HG03565 (cell line): ENCODE data around the gene SLC24A3.

ENCODE experiments used
- ATAC-seq: cut with Tn5 transposase; IDR thresholded peaks from one replicate; pipeline ENCODE4 v1.9.1; 2021; ENCODE audit warnings: mild to moderate bottlenecking, moderate library complexity; ENCODE audit not compliant: unreplicated experiment

Gene SLC24A3

DNA sequence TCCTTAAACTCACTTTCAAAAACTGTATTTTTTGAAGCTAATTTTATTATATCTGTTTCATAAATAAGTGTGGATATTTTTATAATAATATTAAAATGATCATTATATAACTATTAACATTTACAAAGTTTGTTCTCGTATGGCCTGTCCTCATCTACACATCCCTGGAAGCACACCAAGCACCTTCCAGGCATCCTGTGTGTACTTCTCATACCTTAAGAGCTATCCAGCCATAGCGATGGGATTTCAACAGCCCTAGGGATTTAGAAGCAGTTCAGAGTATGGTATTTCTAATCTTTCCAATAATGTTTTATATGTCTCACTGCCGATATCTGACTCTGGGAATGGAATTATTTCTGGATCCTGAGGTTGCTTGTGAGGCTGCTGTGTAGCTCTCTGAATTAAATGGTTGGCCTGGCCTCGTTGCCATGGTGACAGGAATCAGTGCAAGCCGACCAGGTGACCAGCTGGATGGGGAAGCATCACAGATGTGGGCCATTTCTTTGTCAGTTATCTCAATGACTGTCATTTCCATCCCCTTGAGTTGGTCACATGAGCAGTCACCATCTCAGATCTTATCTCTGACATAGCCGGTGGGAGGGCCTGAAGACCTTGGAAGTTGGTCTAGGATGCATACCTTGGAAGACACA is 280.4 kb downstream of the SLC24A3 start:
- ATAC-seq = no peak

DNA sequence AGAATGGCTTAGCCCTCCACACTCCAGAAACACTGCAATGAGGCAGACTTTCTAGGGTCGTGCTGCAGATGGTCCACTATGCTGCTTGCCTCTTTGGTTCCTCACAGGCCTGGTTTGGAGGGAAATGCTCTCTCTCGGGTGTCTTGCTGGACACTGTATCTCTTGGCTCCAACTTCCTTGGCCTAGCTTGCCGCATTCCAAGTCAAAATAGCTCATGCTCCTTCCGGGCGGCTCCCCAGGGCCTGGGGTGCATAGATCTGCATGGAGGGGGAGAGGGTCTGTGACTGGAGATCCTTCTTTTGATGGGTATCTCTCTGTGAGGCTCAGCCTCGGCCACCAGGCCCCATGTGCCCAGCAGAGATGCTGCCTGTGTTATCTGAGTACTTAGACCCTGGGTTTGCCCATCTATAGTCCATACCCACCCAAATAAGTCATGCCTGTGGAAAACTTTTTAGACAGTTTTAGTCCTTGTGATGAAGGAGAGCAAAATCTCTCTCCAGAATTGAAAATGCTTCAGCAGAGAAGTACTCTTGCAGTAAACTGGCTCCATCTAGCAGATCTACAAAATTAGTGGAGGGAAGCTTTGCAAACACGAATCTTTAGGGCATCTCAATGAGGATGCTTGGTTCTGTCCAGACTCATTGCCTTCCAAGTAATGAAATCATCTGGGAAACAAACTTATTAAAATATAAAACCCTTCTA is 281.5 kb downstream of the SLC24A3 start:
- ATAC-seq = no peak

DNA sequence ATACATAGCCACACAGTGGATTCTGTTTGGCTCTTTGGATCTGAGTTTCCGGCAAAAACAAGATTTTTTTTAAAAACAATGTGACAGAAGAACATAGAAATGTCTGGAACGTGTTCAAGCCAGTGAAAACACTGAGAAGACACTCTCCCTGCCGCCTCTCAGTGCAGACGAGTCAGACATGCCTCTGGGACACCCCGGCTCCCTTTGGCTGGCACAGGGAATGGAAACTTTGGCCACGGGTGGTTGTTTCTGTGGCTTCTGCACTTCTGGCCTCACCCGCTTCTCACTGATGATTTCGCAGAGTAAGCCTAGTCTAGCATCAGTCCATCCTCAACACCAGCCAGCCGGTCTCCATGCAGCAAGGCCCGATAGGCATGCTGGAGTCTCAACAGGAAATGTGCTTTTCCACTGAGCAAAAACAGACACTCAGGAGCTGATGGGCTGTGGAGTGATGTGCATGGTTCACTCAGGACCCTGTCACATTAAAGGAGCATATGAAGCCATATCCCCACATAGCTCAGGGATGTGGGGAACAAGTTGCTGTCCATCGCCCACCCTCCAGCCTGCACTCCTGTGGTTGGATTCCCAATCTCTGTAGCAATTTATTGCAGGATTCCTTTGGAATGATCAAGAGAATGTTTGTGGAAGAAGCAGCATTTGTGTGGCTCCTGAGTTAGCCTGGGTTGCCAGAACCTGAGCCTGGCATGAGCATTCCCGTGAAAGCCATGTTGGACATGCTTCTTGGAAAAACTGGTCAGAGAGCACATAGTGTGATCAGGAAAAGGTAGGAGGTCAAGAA is 283.7 kb downstream of the SLC24A3 start:
- no peak for ATAC-seq

DNA sequence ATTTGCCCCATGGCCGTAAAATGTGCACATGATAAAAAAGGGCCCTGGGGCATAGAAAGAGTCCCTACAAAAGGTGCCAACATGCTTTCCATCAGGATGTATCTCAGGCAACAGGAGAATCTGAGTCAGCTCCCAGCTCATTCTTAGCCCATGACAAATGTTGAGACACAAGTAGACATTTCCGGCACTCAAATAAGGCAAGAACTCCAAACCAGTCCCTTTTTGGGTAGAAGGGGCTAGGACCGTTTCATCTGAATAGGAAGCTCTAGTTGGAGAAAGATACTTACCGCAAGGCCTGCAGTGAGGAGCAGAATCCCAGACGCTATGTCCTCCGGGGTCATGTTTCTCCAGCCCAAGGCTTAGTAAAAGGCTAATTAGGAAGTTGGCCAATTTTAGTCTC is 284.6 kb downstream of the SLC24A3 start:
- ATAC-seq = no peak

DNA sequence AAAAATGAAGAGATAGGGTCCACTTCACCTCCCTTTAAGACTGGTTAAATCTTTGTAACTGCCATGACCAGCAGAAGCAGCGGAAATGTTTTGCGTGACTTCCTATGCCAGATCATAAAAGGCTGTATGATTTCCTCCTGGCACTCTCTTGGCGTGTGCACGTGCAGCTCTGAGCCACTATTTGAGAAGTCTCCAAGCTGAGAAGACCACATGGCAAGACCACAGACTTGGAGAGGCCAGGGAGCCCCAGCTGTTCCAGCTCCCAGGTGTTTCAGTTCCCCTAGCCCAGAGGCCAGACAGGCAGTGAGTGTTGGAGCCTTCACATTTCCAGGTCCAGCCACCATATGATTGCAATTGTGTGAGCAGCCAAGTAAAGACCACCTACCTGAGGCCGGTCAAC is 286.3 kb downstream of the SLC24A3 start:
- ATAC-seq = no peak

DNA sequence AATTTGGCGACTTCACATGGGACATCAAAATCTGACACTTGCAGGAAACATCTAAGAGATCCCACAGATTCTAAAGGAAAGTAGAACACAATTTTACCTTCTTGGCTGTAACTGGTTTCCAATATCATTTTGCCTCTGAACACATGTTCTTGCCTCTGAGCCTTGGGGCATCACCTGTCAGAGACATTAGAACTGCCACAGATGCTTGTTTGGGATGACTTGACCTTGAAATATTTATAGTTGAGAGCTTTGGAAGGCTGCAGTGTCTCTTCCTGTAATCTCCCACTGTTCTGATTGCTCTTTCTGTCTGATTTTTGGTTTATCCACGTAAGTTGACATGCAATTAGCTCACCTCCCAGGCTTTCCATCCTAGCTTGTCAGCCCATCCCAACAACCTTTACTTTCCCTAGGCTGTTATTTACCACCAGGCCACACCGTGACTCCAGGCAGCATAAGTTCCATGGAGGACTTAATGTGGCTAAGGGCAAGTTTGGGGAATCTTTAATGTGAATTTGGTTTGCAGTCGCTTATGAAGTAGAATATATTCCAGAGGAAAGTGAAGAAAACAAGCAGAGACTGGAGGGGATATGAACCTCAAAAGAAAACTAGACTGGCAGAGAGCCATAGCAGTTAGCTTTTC is 289.2 kb downstream of the SLC24A3 start:
- no peak for ATAC-seq

DNA sequence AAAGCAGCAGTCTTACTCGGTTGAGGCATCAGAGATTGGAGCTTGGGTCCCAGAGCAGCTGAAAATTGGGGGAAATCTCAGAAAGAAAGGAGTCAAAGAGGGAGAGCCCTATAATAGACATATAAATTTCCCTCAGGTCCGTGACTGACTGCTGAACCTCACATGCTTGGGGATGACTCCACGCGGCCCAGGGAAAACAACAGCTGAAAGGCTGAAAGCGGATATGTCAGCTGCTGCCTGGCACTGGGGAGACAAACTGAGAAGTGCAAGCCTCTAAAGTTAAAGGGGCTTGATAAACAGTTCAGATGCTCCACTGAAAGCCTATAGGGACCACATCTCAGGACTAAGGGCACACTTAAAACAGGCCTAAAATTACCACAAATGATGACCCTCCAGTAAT is 289.7 kb downstream of the SLC24A3 start:
- no peak for ATAC-seq

DNA sequence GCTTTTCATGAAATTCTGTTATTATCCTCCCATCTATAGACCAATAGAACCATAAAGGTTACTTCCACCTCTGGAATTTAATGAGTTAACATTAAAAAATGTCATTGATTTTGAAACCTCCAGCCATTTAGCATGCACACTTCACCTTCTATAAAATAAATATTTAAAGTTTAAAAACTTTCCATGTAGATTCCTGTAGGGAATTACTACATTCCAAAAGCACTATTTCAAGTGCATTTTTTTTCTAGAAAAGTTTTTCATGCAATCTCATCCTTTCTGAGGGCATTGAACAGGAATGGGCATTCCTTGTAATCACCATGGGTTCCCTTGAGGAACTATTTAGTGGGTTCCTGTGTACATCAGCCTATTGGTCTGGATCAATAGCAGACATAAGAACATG is 291.8 kb downstream of the SLC24A3 start:
- no peak for ATAC-seq

DNA sequence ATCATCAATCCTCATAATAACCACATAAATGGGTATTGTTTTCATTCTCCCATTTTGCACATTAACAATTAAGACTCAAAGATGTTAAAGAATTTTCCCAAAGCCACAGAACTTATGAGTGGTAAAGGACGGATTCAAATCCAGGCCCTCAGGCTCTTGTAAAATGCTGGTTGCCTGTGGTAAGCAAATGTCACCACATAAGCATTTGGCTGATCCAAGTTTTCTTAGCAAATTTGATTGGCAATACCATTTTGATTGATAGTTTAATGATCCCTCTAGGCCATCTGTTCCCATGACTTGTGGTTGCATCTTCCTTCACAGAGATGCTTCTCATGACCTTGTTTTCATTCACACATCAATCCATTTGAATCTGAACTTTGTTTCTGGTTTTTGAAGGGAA is 293.6 kb downstream of the SLC24A3 start:
- ATAC-seq = no peak

DNA sequence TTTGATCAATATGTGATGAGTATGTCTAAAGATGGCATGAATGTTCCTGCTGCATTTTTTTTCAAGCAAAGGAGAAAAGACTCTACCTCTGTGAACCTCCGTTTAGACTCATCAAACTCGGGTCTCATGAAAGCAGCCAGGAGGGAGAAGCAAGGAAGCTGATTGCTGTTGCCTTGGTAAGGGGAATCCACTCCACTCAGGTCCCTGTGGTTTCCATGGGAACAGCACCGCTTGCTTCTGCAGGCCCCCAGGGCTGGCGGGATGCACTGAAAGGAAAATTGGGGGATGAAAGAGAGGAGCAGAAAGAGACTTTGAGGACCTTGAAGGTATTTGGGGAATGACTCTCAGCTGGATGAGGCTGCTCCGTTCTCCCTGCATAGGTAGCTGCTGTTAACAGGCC is 296.0 kb downstream of the SLC24A3 start:
- no peak for ATAC-seq

DNA sequence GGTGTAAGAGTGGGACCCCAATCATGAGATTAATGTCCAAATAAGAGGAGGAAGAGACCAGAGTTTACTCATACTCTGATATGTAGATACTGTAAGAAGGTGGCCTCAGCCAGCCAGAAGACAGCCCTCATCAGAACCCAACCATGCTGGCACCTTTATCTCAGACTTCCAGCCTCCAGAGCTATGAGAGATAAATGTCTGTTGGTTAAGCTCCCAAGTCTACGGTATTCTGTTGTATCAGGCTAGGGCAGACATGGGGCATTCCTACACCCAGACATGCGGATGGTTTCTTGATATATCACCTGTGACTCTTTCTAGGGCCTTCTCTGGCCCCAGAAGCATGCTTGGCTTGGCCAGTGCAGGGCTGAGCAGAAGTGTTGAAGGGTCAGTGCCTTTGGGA is 298.2 kb downstream of the SLC24A3 start:
- ATAC-seq = no peak

DNA sequence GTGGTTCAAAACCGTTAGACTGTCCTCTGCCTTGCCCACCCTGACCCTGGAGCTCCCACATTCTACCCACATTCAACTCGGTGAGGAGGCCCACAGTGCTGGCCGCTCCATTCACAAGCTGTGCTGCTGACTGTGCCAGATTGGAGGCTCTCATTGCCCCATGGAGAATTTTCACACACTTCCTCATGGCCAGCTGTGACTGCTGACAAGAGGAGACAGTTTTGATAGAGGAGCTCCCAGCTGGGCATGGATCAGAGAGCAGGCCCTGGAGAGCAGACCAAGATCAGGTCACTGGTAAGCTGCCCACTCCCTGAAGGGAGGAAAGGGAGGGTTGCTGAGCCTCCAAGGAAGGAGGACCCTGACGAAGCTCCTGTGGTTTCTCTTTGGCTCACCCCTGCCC is 299.5 kb downstream of the SLC24A3 start:
- ATAC-seq = no peak

DNA sequence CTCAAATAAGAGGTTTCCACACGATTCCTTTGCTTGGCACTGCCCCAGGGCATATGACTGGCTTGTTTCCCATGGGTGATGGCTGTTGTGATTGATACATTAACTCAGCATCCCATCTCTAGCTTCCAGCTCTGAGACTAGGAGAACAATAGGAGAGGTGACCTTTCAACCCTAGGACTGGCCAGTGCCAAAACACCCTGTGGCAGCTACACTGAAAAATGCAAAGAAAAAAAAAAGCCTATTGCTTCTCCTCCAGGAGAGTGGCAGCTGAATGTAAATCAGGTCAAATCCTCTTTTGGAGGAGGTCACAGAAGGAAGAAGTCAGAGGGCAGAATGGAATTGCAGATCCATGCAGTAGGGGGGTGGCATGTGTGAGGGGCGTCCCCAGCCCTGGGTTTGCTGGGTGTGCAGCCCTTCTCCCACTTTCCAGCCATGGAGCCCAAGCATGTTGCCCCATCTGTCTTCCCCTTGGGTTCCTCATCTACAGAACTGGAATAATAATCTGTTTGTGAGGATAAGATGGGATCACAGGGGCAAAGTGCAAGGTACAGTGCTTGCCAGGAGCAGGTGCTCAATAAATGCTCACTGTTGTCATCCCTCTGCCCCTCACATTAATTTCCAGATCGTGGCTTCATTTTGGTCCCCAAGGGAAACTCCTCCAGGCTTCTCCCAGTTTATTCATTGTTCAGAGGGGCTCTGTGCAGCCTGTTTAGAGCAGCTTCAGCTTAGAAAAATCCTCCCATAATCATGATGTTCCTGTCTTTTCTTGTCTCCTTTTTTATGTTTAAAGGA is 300.6 kb downstream of the SLC24A3 start:
- ATAC-seq = no peak

DNA sequence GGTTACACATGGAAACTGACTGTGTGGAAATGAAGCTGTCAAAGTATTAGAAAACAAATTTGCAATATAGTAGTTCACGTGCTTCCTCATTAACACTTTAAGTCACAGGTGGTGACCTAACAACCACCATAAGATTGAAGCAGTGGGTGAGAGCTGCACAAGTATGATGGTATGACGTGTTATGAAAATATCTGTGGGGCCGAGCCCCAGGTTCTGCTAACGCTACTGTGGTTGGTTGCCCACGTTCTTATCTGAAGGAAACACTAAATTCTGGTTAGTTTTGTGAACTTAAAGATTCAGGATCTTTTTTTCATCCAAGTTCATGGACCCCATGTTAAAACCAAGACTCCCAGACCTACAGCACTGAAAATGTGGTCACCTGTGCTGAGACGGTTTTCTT is 302.6 kb downstream of the SLC24A3 start:
- ATAC-seq = no peak

DNA sequence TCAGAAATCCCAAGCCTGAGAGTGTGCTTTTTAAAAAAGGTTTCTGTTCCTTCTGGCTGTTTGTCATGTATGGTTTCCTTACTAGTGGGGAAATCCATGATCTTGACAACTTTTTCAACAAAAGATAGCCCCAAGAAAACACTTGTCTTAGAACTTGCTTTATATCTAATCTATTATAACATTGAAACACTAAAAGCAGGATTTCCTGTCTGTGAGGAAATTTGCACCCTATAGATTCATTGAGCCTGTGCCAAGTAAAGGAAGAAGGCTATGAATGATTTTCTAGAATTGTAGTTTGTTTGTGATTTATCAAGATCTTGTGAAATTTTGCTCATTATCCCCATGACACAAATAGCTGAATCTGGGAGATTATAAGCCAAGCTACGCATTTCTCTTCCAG is 307.0 kb downstream of the SLC24A3 start:
- no peak for ATAC-seq

DNA sequence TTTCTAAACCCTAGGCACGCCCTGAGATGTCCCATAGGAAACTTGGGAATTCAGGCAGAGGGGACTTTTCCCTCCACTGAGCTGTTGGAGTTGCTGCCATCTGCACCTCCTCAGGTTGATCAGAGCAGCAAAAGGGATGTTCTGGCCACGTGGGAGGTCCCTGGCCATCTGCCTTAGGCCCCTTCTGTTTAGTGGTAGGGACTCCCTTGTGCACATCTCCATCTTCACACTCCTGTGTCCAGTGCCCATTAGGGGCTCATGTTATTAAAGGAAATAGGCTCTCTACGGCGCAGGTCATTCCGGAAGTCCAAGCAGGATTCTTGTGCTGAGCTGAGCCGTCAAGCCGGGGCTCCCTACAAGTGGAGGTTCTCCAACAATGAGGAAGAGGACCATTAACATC is 307.8 kb downstream of the SLC24A3 start:
- no peak for ATAC-seq

DNA sequence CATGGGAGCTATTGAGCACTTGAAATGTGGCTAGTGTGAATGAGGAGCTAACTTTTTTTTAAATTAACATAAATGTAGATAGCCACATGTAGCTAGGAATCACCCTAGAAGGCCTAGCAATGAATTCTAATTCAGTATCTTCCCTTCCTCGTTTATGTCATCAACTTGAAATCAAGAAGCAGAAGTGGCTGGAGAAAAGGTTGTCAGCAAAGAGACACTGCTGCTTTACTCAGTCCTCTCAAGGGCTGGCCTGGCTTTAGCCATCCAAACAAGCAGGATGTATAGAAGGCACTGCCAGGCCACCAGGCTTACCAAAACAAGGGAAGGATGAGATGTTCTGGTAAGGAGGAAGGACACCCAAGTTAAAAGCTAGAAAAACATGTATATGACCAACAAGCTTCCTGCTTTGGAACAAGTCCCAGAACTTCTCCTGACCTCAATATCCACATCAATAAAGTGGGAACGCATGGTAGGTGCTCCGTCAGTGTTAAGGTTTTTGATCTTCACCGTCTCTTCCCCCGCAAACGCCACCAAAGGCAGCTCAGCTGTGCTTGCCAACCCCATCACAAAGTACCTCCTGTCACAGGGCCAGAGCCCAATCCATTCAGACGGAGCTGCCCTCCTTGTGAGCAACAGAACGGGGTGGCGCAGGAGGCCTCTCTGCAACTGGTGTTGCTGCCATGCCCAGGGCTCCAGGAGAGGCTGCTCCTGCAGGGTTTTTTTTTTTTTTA is 309.8 kb downstream of the SLC24A3 start:
- no peak for ATAC-seq

DNA sequence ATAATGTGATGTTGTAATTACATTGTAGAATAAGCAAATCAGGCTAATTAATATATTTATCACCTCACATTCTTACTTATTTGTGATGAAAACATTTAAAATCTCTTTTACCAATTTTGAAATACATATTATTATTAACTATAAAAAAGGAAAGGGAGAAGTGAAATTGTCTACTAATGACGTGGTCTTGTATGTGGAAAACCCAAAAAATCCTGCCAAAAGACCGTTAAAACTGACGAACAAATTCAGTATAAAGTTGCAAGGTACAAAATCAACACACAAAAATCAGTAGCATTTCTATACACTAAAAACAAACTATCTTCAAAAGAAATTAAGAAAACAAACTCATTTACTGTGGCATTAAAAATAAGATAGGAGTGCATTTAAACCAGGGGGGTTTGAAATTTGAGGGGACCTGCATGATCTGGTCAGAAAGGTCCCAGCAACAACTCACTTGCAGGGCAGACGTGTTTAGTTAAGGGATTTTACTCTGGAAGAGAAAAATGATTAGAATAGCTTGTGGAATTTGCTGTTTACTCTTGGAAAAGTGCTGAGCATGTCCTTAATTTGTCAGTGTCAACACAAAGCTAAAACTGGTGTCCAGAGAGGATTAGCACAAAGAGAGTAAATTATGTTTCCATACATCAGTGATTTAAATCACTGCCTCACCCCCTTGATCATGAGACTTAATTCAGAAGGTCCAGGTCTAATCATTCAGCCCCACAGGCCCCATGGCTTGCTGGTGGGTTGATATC is 310.6 kb downstream of the SLC24A3 start:
- ATAC-seq = no peak

DNA sequence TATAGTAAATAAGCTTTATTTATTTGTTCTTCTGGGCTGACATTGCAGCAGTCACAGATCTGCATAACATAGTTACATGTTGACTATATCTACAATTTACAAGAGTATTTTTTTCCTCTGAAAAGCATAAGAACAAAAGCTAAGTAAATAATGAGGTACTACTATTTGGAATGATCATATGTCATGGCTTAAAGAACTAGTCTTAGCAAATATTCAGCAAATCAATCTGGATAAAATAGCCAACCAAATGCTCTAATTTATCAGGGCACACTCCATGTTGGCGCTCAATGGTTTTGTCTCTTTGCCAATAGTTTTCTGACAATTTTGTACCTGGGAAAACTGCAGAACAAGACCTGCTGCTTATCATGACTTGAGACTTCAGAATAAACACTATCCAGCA is 312.2 kb downstream of the SLC24A3 start:
- no peak for ATAC-seq
